Fibroblast of pulmonary artery (primary cell): ENCODE results near the gene TULP4.

Experiments used
- DNase-seq: peaks from one replicate; pipeline ENCODE4 v3.0.0-alpha.2; 2010; ENCODE audit warnings: low read depth
- H3K4me3 ChIP-seq: replicated peaks from 2 replicates; pipeline ENCODE4 v1.5.1; 2011; ENCODE audit warnings: low read depth, mild to moderate bottlenecking, control low read depth, low read length, moderate library complexity
- TF ChIP-seq, protein P1 (sequence below): IDR thresholded peaks from 2 replicates; pipeline ENCODE4 v1.5.1; 2011; ENCODE audit warnings: mild to moderate bottlenecking, control low read depth, low read length, inconsistent platforms; ENCODE audit errors: missing control alignments

The TULP4 gene

DNA sequence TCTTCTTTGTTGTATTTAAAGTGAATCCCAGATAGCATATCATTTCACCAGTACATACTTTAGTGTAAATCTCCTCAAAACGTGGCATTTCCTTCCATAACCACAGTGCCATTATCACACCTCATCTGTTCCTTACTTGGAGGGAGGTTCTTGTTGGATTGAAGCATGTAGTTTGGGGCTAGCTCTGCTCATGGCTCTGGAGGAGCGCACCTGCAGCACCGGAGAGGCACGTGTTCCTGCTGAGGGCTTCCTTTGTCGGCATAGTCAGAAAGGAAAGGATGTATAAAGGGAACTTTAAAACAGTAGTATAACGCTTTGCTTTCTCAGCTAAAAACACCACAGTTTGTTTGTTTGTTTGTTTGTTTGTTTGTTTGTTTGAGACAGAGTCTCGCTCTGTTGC, 126.0 kb downstream of the TULP4 start:
- DNase-seq, result no peak
- TF ChIP-seq, protein P1, sequence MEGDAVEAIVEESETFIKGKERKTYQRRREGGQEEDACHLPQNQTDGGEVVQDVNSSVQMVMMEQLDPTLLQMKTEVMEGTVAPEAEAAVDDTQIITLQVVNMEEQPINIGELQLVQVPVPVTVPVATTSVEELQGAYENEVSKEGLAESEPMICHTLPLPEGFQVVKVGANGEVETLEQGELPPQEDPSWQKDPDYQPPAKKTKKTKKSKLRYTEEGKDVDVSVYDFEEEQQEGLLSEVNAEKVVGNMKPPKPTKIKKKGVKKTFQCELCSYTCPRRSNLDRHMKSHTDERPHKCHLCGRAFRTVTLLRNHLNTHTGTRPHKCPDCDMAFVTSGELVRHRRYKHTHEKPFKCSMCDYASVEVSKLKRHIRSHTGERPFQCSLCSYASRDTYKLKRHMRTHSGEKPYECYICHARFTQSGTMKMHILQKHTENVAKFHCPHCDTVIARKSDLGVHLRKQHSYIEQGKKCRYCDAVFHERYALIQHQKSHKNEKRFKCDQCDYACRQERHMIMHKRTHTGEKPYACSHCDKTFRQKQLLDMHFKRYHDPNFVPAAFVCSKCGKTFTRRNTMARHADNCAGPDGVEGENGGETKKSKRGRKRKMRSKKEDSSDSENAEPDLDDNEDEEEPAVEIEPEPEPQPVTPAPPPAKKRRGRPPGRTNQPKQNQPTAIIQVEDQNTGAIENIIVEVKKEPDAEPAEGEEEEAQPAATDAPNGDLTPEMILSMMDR, result no peak

DNA sequence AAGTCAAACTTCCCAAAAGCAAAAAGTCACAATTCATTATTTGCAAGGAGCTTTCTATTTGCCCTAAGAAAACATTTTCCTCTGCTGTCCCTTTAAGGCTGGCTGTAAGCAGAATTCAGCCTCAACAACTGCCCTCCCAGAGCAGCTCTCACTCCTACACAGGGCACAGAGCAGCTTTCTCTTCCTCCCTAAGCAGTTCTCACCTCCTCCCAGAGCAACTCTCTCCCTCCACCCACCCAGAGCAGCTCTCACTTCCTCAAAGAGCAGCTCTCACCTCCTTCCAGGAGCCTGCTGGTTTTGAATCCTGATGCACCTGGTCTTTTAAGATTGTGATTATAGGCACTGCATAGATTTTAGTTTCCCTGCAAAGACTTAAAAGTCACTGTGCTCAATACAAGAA, 127.0 kb downstream of the TULP4 start:
- no peak overlapping the region for H3K4me3 ChIP-seq
- TF ChIP-seq, protein P1, result no peak
- DNase-seq, result no peak

More for the DNA sequence above, 126.0 kb downstream of the TULP4 start:
- H3K4me3 ChIP-seq, result no peak overlapping the region

- peak; percentile 49 for DNase-seq
- H3K4me3 ChIP-seq, result no peak overlapping the region
- TF ChIP-seq, protein P1, result no peak
Observed at GRCh38 chr6:158441716-158442215, 129.5 kb downstream of the TULP4 start.

DNA sequence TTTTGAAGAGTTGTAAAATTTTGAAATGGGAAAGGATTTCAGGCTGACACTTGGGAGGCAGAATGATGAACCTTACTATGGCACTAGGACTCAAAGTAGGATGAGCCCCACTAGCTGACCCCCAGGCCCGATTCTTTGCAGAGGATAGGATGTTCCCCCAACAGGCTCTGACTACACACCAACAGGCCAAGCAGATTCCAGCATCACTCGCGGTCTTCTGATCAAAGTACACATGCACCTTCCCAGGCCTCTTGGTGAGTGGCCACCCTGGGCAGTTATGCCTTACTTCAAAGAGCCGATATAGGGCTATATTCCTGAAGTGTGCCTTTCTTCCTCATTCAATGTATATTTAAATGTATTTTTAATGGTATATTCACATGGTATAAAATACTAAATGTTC, 130.0 kb downstream of the TULP4 start:
- no peak for DNase-seq
- no peak overlapping the region for H3K4me3 ChIP-seq
- TF ChIP-seq, protein P1, result no peak

DNA sequence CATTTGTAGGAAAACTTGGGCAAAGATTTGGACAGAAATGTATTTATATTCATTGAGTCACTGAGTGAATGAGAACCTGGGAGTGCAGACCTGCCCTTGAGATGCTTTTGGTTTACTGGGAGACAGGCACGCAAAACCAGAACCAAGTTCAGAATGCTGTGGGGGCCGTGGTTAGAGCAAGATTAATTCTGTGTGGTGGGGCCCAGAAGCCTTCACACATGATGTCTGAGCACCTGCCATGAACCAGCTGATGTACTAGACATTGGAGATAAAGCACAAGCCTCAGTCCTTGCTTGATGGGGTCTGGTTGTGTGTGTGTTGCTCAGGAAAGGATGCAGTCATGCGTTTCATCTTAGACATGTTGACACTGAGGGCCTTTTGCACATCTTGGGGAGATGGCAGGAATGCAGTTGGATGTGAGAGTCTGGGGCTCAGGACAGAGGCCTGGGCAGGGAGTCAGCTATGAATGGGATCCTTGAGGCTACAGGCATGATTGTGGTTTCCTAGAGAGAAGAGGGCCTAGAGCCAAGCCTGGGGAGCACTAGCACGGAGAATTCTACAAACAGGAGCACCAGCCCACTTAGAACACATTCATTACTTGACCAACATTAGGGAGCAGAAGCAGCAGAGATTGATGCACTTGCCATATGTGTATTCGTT, 133.3 kb downstream of the TULP4 start:
- TF ChIP-seq, protein P1, result no peak
- no peak overlapping the region for H3K4me3 ChIP-seq
- no peak for DNase-seq

DNA sequence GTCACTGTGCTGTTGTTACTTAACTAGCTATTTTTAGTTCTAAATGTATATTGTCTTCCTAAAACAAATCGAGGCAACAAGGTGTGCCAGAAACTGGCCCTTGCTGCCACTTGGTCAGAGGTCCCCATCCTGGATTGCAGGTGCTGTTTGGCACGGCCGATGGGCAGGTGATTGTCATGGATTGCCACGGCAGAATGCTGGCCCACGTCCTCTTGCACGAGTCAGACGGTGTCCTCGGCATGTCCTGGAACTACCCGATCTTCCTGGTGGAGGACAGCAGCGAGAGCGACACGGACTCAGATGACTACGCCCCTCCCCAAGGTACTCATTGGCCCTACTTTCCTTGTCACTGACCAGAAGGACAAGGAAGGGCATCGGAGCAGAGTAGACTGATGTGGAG, 136.6 kb downstream of the TULP4 start:
- no peak for DNase-seq
- no peak overlapping the region for H3K4me3 ChIP-seq
- TF ChIP-seq, protein P1, result no peak

DNA sequence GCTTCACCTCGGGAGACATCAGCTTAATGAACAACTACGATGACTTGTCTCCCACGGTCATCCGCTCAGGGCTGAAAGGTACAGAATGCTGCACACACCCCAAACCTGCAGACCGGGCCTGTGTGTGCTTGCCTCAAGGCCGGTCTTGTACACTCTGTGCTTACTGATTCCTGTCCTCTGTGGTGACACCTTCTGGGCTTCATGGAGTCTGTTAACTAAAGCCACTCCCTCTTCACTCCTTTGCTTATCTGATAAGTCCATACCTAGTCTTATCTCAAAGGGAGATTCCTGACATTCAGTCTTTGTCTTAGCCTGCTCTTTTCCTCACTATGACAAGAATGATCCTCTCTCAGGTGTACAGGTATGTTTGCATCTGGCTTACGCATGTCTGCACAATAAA, 139.9 kb downstream of the TULP4 start:
- DNase-seq, result no peak
- TF ChIP-seq, protein P1, result no peak

More for the DNA sequence above, 139.9 kb downstream of the TULP4 start:
- H3K4me3 ChIP-seq, result no peak overlapping the region
